Mucosa of rectum (tissue), 2 donors: ENCODE data around the gene RPS16.

Experiments used
- H3K27ac ChIP-seq, 2 donors: one replicate each; pipeline ENCODE4 v1.7.0; 2013; ENCODE audit warnings: inconsistent platforms in 2 of 2, low read depth in 2 of 2, low read length in 2 of 2
- H3K27me3 ChIP-seq, 2 donors: one replicate each; pipeline ENCODE4 v1.7.0; 2013; ENCODE audit warnings: low read length in 2 of 2; ENCODE audit not compliant: control insufficient read depth in 2 of 2, insufficient read depth in 2 of 2
- H3K36me3 ChIP-seq, 2 donors: one replicate each; pipeline ENCODE4 v1.7.0; 2013; ENCODE audit warnings: low read length in 2 of 2; ENCODE audit not compliant: control insufficient read depth in 2 of 2, insufficient read depth in 2 of 2
- H3K4me1 ChIP-seq, 2 donors: one replicate each; pipeline ENCODE4 v1.7.0; 2013; ENCODE audit warnings: low read length in 2 of 2, mild to moderate bottlenecking in 1 of 2; ENCODE audit not compliant: control insufficient read depth in 2 of 2, insufficient read depth in 2 of 2
- H3K4me3 ChIP-seq, 2 donors: one replicate each; pipeline ENCODE4 v1.7.0; 2013; ENCODE audit warnings: low read length in 2 of 2
- H3K9ac ChIP-seq, 2 donors: one replicate each; pipeline ENCODE4 v1.7.0; 2013; ENCODE audit warnings: low read length in 2 of 2, low read depth in 1 of 2, mild to moderate bottlenecking in 1 of 2
- H3K9me3 ChIP-seq, 2 donors: one replicate each; pipeline ENCODE4 v1.7.0; 2013; ENCODE audit warnings: low read length in 2 of 2; ENCODE audit not compliant: control insufficient read depth in 2 of 2
- donor health status: healthy.
- donor health status: Normal muscosa, but diverticular disease.

The RPS16 gene

DNA sequence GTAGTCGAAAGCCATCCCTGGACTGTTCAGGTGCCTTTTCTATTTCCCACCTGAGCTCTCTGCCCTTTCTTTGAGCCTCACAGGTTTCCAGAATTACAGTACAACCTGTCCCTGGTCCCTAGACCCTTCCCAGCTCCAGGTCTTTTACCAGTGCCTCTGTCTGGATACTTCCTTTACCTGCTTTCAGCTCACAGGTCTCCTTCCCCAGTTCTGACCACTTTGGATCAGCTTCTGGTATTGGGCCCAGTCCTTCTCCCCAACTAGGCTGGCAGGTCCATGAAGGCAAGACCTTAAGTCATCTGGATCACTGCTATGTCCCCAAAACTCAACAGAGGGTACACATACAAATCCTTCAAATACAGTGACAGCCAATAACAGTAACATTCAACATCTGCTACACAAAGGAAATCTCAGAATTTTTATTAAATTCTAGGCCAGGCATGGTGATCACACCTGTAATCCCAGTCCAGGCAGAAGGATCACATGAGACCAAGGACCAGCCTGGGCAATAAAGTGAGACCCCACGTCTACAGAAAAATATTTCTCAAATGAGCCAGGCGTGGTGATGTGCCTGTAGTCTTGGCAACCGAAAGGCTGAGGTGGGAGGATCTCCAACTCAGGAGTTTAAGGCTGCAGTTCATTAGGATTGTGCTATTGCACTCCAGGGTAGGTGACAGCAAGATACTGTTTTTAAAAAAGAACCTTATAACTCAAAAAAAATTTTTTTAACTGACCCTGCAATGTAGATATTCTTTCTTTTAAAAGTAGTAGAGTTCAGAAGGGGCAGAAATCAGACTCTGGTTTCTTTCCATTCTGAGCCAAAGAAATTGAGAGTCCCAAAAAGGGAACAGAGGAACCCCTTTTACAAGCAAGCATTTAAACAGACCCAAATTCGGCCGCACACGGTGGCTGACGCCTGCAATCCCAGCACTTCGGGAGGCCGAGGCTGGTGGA, 1.3 kb downstream of the RPS16 start:
- no peaks in the 10 kb centered on the region for H3K27me3 ChIP-seq
- peaks cover 22 to 26% of the 10 kb centered on the region in 2 donors for H3K36me3 ChIP-seq
- no peak overlapping the region for H3K27ac ChIP-seq
- H3K9me3 ChIP-seq = no peaks in the 10 kb centered on the region
- H3K4me1 ChIP-seq = peaks cover 18 to 24% of the 10 kb centered on the region in 2 donors
- H3K9ac ChIP-seq = peak overlapping the region; percentile 77 to 98
- peak overlapping the region; percentile 97 for H3K4me3 ChIP-seq

DNA sequence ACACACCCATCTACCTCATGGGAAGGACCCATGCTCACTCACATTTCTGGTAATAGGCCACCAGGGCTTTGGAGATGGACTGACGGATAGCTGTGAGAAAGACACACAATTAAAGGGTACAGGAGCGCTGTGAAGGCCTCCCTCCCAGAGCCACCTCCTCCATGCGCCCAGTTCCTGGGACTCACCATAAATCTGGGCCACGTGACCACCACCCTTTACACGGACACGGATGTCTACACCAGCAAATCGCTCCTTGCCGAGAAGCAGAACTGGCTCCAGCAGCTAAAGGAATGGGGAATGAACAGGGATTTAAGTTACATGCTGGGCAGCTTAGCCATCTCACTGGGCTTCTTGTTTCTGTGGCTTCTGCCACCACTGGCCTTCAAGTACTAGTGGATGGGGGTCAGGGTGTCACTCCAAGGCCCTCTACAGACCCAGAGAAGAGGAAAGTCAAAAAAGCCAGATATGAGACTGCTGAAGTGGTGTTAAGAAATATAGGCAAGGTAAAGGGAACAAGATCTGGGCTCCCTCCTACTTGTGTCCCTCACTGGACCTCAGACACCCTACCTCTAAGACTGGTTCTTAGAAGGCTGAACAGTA, 2.2 kb downstream of the RPS16 start:
- H3K4me3 ChIP-seq = no peak overlapping the region
- H3K4me1 ChIP-seq = peaks cover 18 to 24% of the 10 kb centered on the region in 2 donors
- H3K36me3 ChIP-seq = peaks cover 22 to 26% of the 10 kb centered on the region in 2 donors
- H3K9me3 ChIP-seq = no peaks in the 10 kb centered on the region
- H3K27me3 ChIP-seq = no peaks in the 10 kb centered on the region
- H3K27ac ChIP-seq = no peak overlapping the region
- H3K9ac ChIP-seq = no peak overlapping the region

DNA sequence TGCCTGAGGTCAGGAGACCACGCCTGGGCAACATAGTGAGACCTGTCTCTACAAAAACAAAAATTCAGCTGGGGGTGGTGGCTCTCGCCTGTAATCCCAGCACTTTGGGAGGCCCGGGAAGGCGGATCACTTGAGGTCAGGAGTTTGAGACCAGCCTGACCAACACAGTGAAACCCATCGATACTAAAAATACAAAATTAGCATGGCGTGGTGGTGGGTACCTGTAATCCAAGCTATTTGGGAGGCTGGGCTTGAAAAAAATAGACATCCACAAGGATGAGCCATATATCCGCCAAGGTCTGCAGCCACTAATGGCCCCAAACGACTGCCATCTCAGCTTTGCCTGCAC, 3.1 kb downstream of the RPS16 start:
- Histone ChIP-seq H3K9ac (no peak overlapping the region), H3K4me3 (no peak overlapping the region), H3K27ac (no peak overlapping the region), H3K4me1 (peaks cover 18 to 24% of the 10 kb centered on the region in 2 donors), H3K27me3 (no peaks in the 10 kb centered on the region), H3K9me3 (no peaks in the 10 kb centered on the region), H3K36me3 (peaks cover 22 to 26% of the 10 kb centered on the region in 2 donors)

- peak overlapping the region; percentile 69 to 74 for H3K27ac ChIP-seq
- H3K4me3 ChIP-seq = peak overlapping the region in 1 of 2 donors; percentile 14
- H3K9me3 ChIP-seq = no peaks in the 10 kb centered on the region
- no peaks in the 10 kb centered on the region for H3K27me3 ChIP-seq
- peaks cover 22 to 26% of the 10 kb centered on the region in 2 donors for H3K36me3 ChIP-seq
- H3K4me1 ChIP-seq = peaks cover 15 to 17% of the 10 kb centered on the region in 2 donors
- H3K9ac ChIP-seq = no peak overlapping the region
These were observed 4.8 kb downstream of the RPS16 start for GRCh38 chr19:39430675-39431593.

GRCh38 chr19:39428283-39429112, 7.3 kb downstream of the RPS16 start:
- peaks cover 4% of the 10 kb centered on the region in 2 donors for H3K4me1 ChIP-seq
- H3K27me3 ChIP-seq = no peaks in the 10 kb centered on the region
- H3K27ac ChIP-seq = peak overlapping the region; percentile 62 to 65
- no peak overlapping the region for H3K4me3 ChIP-seq
- peak overlapping the region; percentile 2 to 17 for H3K9ac ChIP-seq
- H3K9me3 ChIP-seq = no peaks in the 10 kb centered on the region
- H3K36me3 ChIP-seq = peaks cover 12 to 15% of the 10 kb centered on the region in 2 donors

DNA sequence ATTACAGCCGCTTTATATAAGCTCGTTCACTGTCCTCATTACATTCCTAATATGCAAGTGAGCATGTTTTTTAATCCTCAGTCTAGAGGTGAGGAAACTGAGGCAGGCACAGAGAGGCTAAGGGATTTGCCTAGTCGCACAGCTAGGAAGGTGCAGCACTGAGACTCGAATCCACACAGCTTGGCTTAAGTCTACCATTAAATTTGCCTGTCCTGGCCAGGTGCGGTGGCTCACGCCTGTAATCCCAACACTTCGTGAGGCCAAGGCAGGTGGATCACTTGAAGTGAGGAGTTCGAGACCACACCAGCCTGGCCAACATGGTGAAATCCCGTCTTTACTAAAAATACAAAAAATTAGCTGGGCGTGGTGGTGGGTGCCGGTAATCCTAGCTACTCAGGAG, 8.0 kb downstream of the RPS16 start:
- Histone ChIP-seq H3K4me1 (peaks cover 4% of the 10 kb centered on the region in 2 donors), H3K9me3 (no peaks in the 10 kb centered on the region), H3K36me3 (peaks cover 4 to 7% of the 10 kb centered on the region in 2 donors), H3K27me3 (no peaks in the 10 kb centered on the region), H3K9ac (no peak overlapping the region), H3K4me3 (no peak overlapping the region), H3K27ac (no peak overlapping the region)

DNA sequence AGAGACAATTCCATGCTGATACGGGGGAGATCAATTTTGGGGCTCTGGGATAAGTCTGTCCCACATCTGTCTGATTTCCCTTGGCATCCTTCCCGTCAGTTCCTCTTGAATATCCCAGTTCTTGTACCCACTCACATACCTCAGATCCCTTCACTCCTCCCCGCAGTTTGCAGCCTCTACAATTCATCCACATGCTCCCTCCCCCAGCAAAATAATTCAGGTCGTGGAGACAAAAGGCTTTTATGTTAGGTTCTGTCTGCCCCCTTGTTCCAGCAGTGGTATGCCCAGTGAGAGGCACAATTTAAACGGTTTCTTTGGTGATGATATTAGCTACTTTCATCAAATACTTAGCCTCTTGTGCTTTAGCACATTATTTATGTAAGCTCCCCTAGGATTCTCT, 9.6 kb downstream of the RPS16 start:
- no peak overlapping the region for H3K9ac ChIP-seq

GRCh38 chr19:39425744-39426143, 10.0 kb downstream of the RPS16 start:
- H3K9ac ChIP-seq = no peak overlapping the region
- H3K27ac ChIP-seq = no peak overlapping the region
- no peak overlapping the region for H3K4me3 ChIP-seq
- H3K4me1 ChIP-seq = no peaks in the 10 kb centered on the region
- H3K9me3 ChIP-seq = no peaks in the 10 kb centered on the region
- H3K36me3 ChIP-seq = peaks cover 0 to 4% of the 10 kb centered on the region in 2 donors
- H3K27me3 ChIP-seq = no peaks in the 10 kb centered on the region

More for the DNA sequence above, 9.6 kb downstream of the RPS16 start:
- H3K36me3 ChIP-seq = peaks cover 0 to 5% of the 10 kb centered on the region in 2 donors
- no peaks in the 10 kb centered on the region for H3K27me3 ChIP-seq
- H3K9me3 ChIP-seq = no peaks in the 10 kb centered on the region
- H3K27ac ChIP-seq = no peak overlapping the region
- H3K4me3 ChIP-seq = no peak overlapping the region
- H3K4me1 ChIP-seq = peaks cover 3 to 4% of the 10 kb centered on the region in 2 donors

DNA sequence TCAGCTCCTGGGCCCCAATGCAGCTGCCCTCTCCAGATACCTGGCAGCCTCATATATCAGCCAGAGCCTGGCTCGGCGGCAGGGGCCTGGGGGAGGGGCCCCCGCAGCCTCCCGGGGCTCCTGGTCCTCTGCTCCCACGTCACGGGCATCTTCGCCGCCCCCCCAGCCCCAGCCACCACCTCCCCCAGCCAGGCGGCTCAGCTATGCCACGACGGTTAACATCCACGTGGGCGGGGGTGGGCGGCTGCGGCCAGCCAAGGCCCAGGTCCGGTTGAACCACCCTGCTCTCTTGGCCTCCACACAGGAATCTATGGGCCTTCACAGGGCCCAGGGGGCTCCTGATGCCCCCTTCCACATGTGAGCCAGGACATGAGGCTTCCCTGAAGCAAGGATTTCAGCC, 10.8 kb downstream of the RPS16 start:
- H3K36me3 ChIP-seq = peaks cover 0 to 4% of the 10 kb centered on the region in 2 donors
- no peaks in the 10 kb centered on the region for H3K4me1 ChIP-seq
- no peak overlapping the region for H3K4me3 ChIP-seq
- H3K27me3 ChIP-seq = no peaks in the 10 kb centered on the region
- no peaks in the 10 kb centered on the region for H3K9me3 ChIP-seq
- H3K27ac ChIP-seq = no peak overlapping the region
- no peak overlapping the region for H3K9ac ChIP-seq
